Stimulated activated effector memory CD8-positive, alpha-beta T cell treated with anti-CD3 and anti-CD28 coated beads, Interleukin-12 subunit alpha, Interleukin-12 subunit beta, amount 100 ng/mL, for 72 hours (primary cell): ENCODE results near the gene CFDP1.

Experiments used
- ATAC-seq: fragments of 150-1000 bp; cut with Tn5 transposase; 2 replicates; pipeline ENCODE4 v1.10.0; 2021
- DNase-seq, 2 donors: peaks; one replicate each; pipeline ENCODE4 v3.0.0; 2021 to 2022; ENCODE audit warnings: low spot score in 2 of 2
- H3K27ac Mint-ChIP-seq: one replicate; pipeline ENCODE4 v1.8.0; 2022; ENCODE audit warnings: mild to moderate bottlenecking, mixed read lengths
- H3K36me3 Mint-ChIP-seq: one replicate; pipeline ENCODE4 v1.8.0; 2022; ENCODE audit warnings: mild to moderate bottlenecking, mixed read lengths
- H3K4me1 Mint-ChIP-seq: one replicate; pipeline ENCODE4 v1.8.0; 2022; ENCODE audit warnings: mixed read lengths
- H3K4me3 Mint-ChIP-seq: one replicate; pipeline ENCODE4 v1.8.0; 2022; ENCODE audit warnings: mild to moderate bottlenecking, mixed read lengths
- H3K9me3 Mint-ChIP-seq: one replicate; pipeline ENCODE4 v1.8.0; 2022; ENCODE audit warnings: mixed read lengths

The CFDP1 gene

GRCh38 chr16:75247249-75247648, 186.1 kb downstream of the CFDP1 start:
- Mint-ChIP-seq H3K4me1 (peaks cover 35% of the 10 kb centered on the region), H3K9me3 (no peaks in the 10 kb centered on the region), H3K27ac (no peak overlapping the region), H3K36me3 (no peaks in the 10 kb centered on the region), H3K4me3 (no peak overlapping the region)
- ATAC-seq = no peak
- DNase-seq = no peak

GRCh38 chr16:75246504-75247205, 186.6 kb downstream of the CFDP1 start:
- Mint-ChIP-seq H3K4me3 (no peak overlapping the region), H3K4me1 (peaks cover 29% of the 10 kb centered on the region), H3K36me3 (no peaks in the 10 kb centered on the region), H3K9me3 (no peaks in the 10 kb centered on the region), H3K27ac (no peak overlapping the region)
- ATAC-seq (no peak), DNase-seq (no peak)

- ATAC-seq (no peak), DNase-seq (no peak)
- peaks cover 21% of the 10 kb centered on the region for H3K4me1 Mint-ChIP-seq
- no peaks in the 10 kb centered on the region for H3K36me3 Mint-ChIP-seq
- H3K27ac Mint-ChIP-seq = no peak overlapping the region
- no peak overlapping the region for H3K4me3 Mint-ChIP-seq
- no peaks in the 10 kb centered on the region for H3K9me3 Mint-ChIP-seq
These were observed 188.2 kb downstream of the CFDP1 start for GRCh38 chr16:75244844-75245758.

GRCh38 chr16:75244225-75244809, 189.0 kb downstream of the CFDP1 start:
- no peak overlapping the region for H3K27ac Mint-ChIP-seq
- no peaks in the 10 kb centered on the region for H3K9me3 Mint-ChIP-seq
- DNase-seq (no peak), ATAC-seq (no peak)
- H3K4me3 Mint-ChIP-seq = no peak overlapping the region
- H3K4me1 Mint-ChIP-seq = peaks cover 21% of the 10 kb centered on the region
- H3K36me3 Mint-ChIP-seq = no peaks in the 10 kb centered on the region
